Gastroesophageal sphincter (tissue), 3 donors: ENCODE measurements around the gene CREB3.

Experiments
- CTCF ChIP-seq, 4 experiments: fragments of 200-600 bp in 2 of 4; fragments of 450-650 bp in 2 of 4; sonication (generic) in 1 of 4; IDR thresholded peaks; one replicate each; pipeline ENCODE4 v1.5.1; 2017 to 2019; ENCODE audit warnings: antibody characterized with exemption in 4 of 4, mild to moderate bottlenecking in 2 of 4, moderate library complexity in 2 of 4
- EP300 ChIP-seq: sonication (generic); formaldehyde crosslinking; IDR thresholded peaks from one replicate; pipeline ENCODE4 v1.6.1; 2017; ENCODE audit warnings: antibody characterized with exemption, mild to moderate bottlenecking
- POLR2A ChIP-seq, 2 donors: fragments of 450-650 bp; IDR thresholded peaks; one replicate each; pipeline ENCODE4 v1.6.1; 2017; ENCODE audit warnings: antibody characterized with exemption in 2 of 2, mild to moderate bottlenecking in 2 of 2, moderate library complexity in 1 of 2
- POLR2AphosphoS5 ChIP-seq: sonication (generic); formaldehyde crosslinking; IDR thresholded peaks from one replicate; pipeline ENCODE4 v1.6.1; 2017; ENCODE audit warnings: antibody characterized with exemption

DNA sequence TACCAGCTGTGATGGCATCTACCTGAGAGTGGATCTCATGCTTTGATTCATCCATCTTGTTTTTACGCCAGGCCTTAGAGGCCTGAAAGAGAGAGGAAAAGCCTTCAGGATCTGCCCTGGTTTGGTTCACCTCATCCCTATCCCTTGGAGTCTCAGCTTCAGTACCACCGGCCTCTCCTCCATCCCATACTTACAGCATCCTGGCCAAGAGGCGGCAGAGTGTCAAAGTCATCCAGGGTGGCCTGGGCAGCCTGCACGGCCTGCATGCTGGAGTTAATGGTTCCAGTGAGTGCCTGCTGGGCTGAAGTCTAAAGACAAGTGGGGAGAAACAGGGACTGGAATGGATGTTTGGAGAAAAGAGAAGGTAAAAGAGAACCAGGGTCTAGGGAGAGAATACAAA is 12.9 kb upstream of the CREB3 start:
- TF ChIP-seq CTCF (IDR thresholded peaks at IDR 0.05), result no peak
- no peak for TF ChIP-seq POLR2A (IDR thresholded peaks at IDR 0.05)
- TF ChIP-seq POLR2AphosphoS5, result no peak
- TF ChIP-seq EP300, result no peak
